SKM-1 treated with dmso at 0.1 percent for 144 hours (cell line): ENCODE measurements around the gene BEST3.
"Not testable (repeated sequence)": the region's sequence is repeated elsewhere in the genome, so short reads cannot be mapped to it uniquely, and the experiment has no call there.

ENCODE experiments used
- DNase-seq: peaks from one replicate; lab custom pipeline; 2025; ENCODE audit not compliant: unreplicated experiment; lab: John Stamatoyannopoulos, UW

Gene BEST3

GRCh38 chr12:69608114-69608513 is 91.0 kb downstream of the BEST3 start:
- DNase-seq: no peak

DNA sequence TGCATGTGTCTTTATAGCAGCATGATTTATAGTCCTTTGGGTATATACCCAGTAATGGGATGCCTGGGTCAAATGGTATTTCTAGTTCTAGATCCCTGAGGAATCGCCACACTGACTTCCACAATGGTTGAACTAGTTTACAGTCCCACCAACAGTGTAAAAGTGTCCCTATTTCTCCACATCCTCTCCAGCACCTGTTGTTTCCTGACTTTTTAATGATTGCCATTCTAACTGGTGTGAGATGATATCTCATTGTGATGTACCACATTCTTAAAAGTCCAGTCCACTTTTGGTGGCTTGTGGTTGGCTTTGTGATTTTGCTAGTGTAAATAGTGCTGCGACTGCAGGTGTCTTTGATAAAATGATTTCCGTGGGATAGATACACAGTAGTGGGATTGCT is 94.8 kb downstream of the BEST3 start:
- DNase-seq: not testable (repeated sequence)
